ENCODE data around the gene FKBP2.
"Not testable (repeated sequence)": the region's sequence is repeated elsewhere in the genome, so short reads cannot be mapped to it uniquely, and the experiment has no call there.

FKBP2 gene

GRCh38 chr11:64234647-64235379, 6.1 kb upstream of the FKBP2 start:
- no peak for DNase-seq

- DNase-seq = no peak
Measured at GRCh38 chr11:64235437-64236161, 5.3 kb upstream of the FKBP2 start.

GRCh38 chr11:64237484-64237951, 3.4 kb upstream of the FKBP2 start:
- peak; percentile 43 for DNase-seq

GRCh38 chr11:64238076-64238475, 2.8 kb upstream of the FKBP2 start:
- DNase-seq = no peak

- DNase-seq = no peak
Measured at GRCh38 chr11:64238999-64239398, 1.9 kb upstream of the FKBP2 start.

- DNase-seq = no peak
Measured at GRCh38 chr11:64239662-64240434, 1.0 kb upstream of the FKBP2 start.

- DNase-seq = peak; percentile 97
Measured at GRCh38 chr11:64241241-64241490, 271 bp downstream of the FKBP2 start.

- no peak for DNase-seq
Measured at GRCh38 chr11:64241491-64242374, 838 bp downstream of the FKBP2 start.

- no peak for DNase-seq
Measured at GRCh38 chr11:64243236-64243854, 2.5 kb downstream of the FKBP2 start.

- no peak for DNase-seq
Measured at GRCh38 chr11:64244107-64244506, 3.2 kb downstream of the FKBP2 start.

GRCh38 chr11:64244966-64245365, 4.1 kb downstream of the FKBP2 start:
- no peak for DNase-seq

GRCh38 chr11:64245401-64245796, 4.5 kb downstream of the FKBP2 start:
- DNase-seq = no peak

GRCh38 chr11:64245797-64246620, 5.1 kb downstream of the FKBP2 start:
- DNase-seq = no peak

- not testable (repeated sequence) for DNase-seq
Measured at GRCh38 chr11:64246621-64246870, 5.7 kb downstream of the FKBP2 start.

- peak; percentile 61 for DNase-seq
Measured at GRCh38 chr11:64246871-64247728, 6.2 kb downstream of the FKBP2 start, which contains the start of gene PPP1R14B. Gene PPP1R14B, minus strand, starts transcription at chr11:64246943. Its CDS starts 270 bp downstream, at chr11:64246673.

- DNase-seq = no peak
Measured at GRCh38 chr11:64247729-64248531, 7.0 kb downstream of the FKBP2 start.

- DNase-seq = no peak
Measured at GRCh38 chr11:64248578-64248977, 7.7 kb downstream of the FKBP2 start.

- no peak for DNase-seq
Measured at GRCh38 chr11:64249038-64249437, 8.1 kb downstream of the FKBP2 start.

- no peak for DNase-seq
Measured at GRCh38 chr11:64249563-64250414, 8.9 kb downstream of the FKBP2 start.

Data from NCI-H2107 (cell line).